ENCODE measurements around the gene KLK2. TPM values are rescaled to one million over a fixed set of nuclear protein-coding genes. Genes with fewer than 3 reads are reported as not detected.

KLK2 gene
- total RNA-seq, 2 donors from 2014 or later: 3,344 to 10,024 TPM

DNA sequence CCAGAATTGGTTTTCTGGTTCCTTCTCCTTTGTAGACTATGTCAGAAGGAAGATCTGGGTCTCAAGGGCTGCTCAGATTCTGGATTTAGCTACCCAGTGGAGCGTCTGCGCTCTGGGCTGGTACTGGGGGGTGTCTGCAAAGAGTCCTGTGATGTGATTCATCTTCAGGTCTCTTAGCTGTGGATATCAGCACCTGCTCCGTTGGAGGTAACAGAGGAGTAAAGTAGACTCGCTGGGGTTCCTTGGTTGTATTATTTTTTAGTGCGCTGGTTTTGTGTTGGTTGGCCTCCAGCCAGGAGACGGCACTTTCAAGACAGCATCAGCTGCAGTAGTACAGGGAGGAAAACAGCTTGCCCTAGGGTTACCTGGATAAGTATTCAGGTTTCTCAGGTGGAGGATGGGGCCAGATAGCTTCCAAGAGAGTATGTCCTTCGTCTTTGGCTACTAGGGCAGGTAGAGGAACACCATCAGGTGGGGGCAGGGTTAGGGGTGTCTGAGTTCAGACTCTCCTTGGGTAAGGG, 29.5 kb upstream of the KLK2 start:
- Histone ChIP-seq H3K27me3 (replicated peaks; ENCODE audit: insufficient read depth) (no peaks in the 10 kb centered on the region), H3K9me3 (no peaks in the 10 kb centered on the region), H3K27ac (peak overlapping the region; percentile 92), H3K36me3 (no peaks in the 10 kb centered on the region), H3K4me1 (replicated peaks) (no peaks in the 10 kb centered on the region), H3K4me3 (no peak overlapping the region)
- TF ChIP-seq, protein P1, sequence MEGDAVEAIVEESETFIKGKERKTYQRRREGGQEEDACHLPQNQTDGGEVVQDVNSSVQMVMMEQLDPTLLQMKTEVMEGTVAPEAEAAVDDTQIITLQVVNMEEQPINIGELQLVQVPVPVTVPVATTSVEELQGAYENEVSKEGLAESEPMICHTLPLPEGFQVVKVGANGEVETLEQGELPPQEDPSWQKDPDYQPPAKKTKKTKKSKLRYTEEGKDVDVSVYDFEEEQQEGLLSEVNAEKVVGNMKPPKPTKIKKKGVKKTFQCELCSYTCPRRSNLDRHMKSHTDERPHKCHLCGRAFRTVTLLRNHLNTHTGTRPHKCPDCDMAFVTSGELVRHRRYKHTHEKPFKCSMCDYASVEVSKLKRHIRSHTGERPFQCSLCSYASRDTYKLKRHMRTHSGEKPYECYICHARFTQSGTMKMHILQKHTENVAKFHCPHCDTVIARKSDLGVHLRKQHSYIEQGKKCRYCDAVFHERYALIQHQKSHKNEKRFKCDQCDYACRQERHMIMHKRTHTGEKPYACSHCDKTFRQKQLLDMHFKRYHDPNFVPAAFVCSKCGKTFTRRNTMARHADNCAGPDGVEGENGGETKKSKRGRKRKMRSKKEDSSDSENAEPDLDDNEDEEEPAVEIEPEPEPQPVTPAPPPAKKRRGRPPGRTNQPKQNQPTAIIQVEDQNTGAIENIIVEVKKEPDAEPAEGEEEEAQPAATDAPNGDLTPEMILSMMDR (IDR thresholded peaks at IDR 0.05): no peak
- no peak for TF ChIP-seq POLR2AphosphoS5 (IDR thresholded peaks at IDR 0.05)
- TF ChIP-seq POLR2A (IDR thresholded peaks at IDR 0.05): no peak
- 80% methylated on average over 7 of the region's 7 CpGs for WGBS
- no peak for DNase-seq (ENCODE audit: low spot score)
- intact Hi-C loops (cut with DNase I): no loop called here

- DNase-seq (ENCODE audit: low spot score): no peak
- Histone ChIP-seq H3K27ac (peak overlapping the region; percentile 92), H3K27me3 (replicated peaks; ENCODE audit: insufficient read depth) (no peaks in the 10 kb centered on the region), H3K36me3 (no peaks in the 10 kb centered on the region), H3K9me3 (no peaks in the 10 kb centered on the region), H3K4me3 (no peak overlapping the region), H3K4me1 (replicated peaks) (no peaks in the 10 kb centered on the region)
- intact Hi-C loops (cut with DNase I): no loop called here
- TF ChIP-seq POLR2A (IDR thresholded peaks at IDR 0.05) (no peak), POLR2AphosphoS5 (IDR thresholded peaks at IDR 0.05) (no peak)
- TF ChIP-seq, protein P1 (IDR thresholded peaks at IDR 0.05): no peak
- 70% methylated on average over 8 of the region's 8 CpGs for WGBS
Observed at GRCh38 chr19:50844296-50844935, 28.8 kb upstream of the KLK2 start.

DNA sequence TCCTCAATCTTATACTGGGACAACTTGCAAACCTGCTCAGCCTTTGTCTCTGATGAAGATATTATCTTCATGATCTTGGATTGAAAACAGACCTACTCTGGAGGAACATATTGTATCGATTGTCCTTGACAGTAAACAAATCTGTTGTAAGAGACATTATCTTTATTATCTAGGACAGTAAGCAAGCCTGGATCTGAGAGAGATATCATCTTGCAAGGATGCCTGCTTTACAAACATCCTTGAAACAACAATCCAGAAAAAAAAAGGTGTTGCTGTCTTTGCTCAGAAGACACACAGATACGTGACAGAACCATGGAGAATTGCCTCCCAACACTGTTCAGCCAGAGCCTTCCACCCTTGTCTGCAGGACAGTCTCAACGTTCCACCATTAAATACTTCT, 22.5 kb upstream of the KLK2 start:
- 14% methylated on average over 3 of the region's 3 CpGs for WGBS
- Histone ChIP-seq H3K4me3 (no peak overlapping the region), H3K9me3 (no peaks in the 10 kb centered on the region), H3K27me3 (replicated peaks; ENCODE audit: insufficient read depth) (no peaks in the 10 kb centered on the region), H3K36me3 (no peaks in the 10 kb centered on the region), H3K4me1 (replicated peaks) (no peaks in the 10 kb centered on the region), H3K27ac (peak overlapping the region; percentile 97 to 98)
- no peak for DNase-seq (ENCODE audit: low spot score)
- no peak for TF ChIP-seq POLR2A (IDR thresholded peaks at IDR 0.05)
- peak; percentile 89 for TF ChIP-seq POLR2AphosphoS5 (IDR thresholded peaks at IDR 0.05)
- intact Hi-C loops (cut with DNase I): no loop called here

- Histone ChIP-seq H3K9me3 (no peaks in the 10 kb centered on the region), H3K4me1 (replicated peaks) (no peaks in the 10 kb centered on the region), H3K36me3 (no peaks in the 10 kb centered on the region), H3K27ac (peak overlapping the region; percentile 97 to 98), H3K4me3 (no peak overlapping the region), H3K27me3 (replicated peaks; ENCODE audit: insufficient read depth) (no peaks in the 10 kb centered on the region)
- WGBS: 67% methylated on average over 4 of the region's 4 CpGs
- intact Hi-C loops (cut with DNase I): no loop called here
- TF ChIP-seq POLR2AphosphoS5 (IDR thresholded peaks at IDR 0.05) (peak; percentile 27), POLR2A (IDR thresholded peaks at IDR 0.05) (no peak)
- TF ChIP-seq, protein P1 (IDR thresholded peaks at IDR 0.05): no peak
- DNase-seq (ENCODE audit: low spot score): no peak
Observed at GRCh38 chr19:50851620-50852019, 21.6 kb upstream of the KLK2 start.

- H3K36me3 ChIP-seq: peaks cover 0 to 10% of the 10 kb centered on the region in 2 donors
- WGBS: 46% methylated on average over 9 of the region's 9 CpGs
- peak; percentile 80 for DNase-seq (ENCODE audit: low spot score)
- TF ChIP-seq POLR2AphosphoS5 (IDR thresholded peaks at IDR 0.05): peak; percentile 86
- no peak for TF ChIP-seq POLR2A (IDR thresholded peaks at IDR 0.05)
- TF ChIP-seq, protein P1 (IDR thresholded peaks at IDR 0.05): no peak
- peak within 1 kb of the TSS; percentile 97 to 98 for H3K27ac ChIP-seq
- intact Hi-C loops (cut with DNase I): no loop called here
- no peaks in the 10 kb centered on the region for H3K9me3 ChIP-seq
- H3K27me3 ChIP-seq (replicated peaks; ENCODE audit: insufficient read depth): no peaks in the 10 kb centered on the region
- H3K4me1 ChIP-seq (replicated peaks): no peaks in the 10 kb centered on the region
- H3K4me3 ChIP-seq: peak within 1 kb of the TSS; percentile 54 to 61
Observed at GRCh38 chr19:50854636-50855410, 18.4 kb upstream of the KLK2 start, which contains the start of gene KLK3. TSS of gene KLK3 (plus strand) at chr19:50854915. CDS start at chr19:50854956, 41 bp downstream.

Data from prostate gland (tissue), 2 donors.